ENCODE measurements around the gene CNKSR3. TPM values are rescaled to one million over a fixed set of nuclear protein-coding genes. Genes with fewer than 3 reads are reported as not detected.

Gene CNKSR3
- 10 to 100 TPM; 11.7 to 22.7 (median 13.7) TPM for total RNA-seq

GRCh38 chr6:154510144-154510905 is at the start of gene CNKSR3:
Gene CNKSR3 (minus strand): TSS chr6:154510685. CDS start chr6:154510114, 571 bp downstream.
- Histone ChIP-seq H3K36me3 (no peaks in the 10 kb centered on the region), H3K4me3 (peak within 1 kb of the TSS; percentile 61 to 96 (median 74)), H3K9me3 (no peaks in the 10 kb centered on the region), H3K27ac (peak within 1 kb of the TSS; percentile 82 to 96 (median 90)), H3K27me3 (no peaks in the 10 kb centered on the region), H3K4me1 (peaks cover 0 to 29% (median 5%) of the 10 kb centered on the region in 4 donors)
- TF ChIP-seq EP300 (IDR thresholded peaks at IDR 0.05) (peak in 1 of 2 donors; percentile 93), POLR2A (IDR thresholded peaks at IDR 0.05) (peak; percentile 54 to 83), CTCF (IDR thresholded peaks at IDR 0.05) (peak in 2 of 5 experiments; percentile 19 to 34)
- WGBS, 2 donors = 1% methylated on average over 41 to 43 of the region's 86 CpGs
- DNase-seq (ENCODE audit: low spot score in 2 of 2) = peak; percentile 71 to 73

GRCh38 chr6:154558984-154559383 is 48.5 kb upstream of the CNKSR3 start:
- Histone ChIP-seq H3K27me3 (no peaks in the 10 kb centered on the region), H3K4me1 (peaks cover 0 to 3% (median 0%) of the 10 kb centered on the region in 4 donors), H3K4me3 (no peak overlapping the region), H3K36me3 (no peaks in the 10 kb centered on the region), H3K9me3 (no peaks in the 10 kb centered on the region), H3K27ac (no peak overlapping the region)
- WGBS, 2 donors = 28 to 39% methylated on average over 5 of the region's 5 CpGs
- DNase-seq (ENCODE audit: low spot score in 2 of 2) = no peak
- TF ChIP-seq POLR2A (IDR thresholded peaks at IDR 0.05) (no peak), CTCF (IDR thresholded peaks at IDR 0.05) (no peak), EP300 (IDR thresholded peaks at IDR 0.05) (no peak)

GRCh38 chr6:154558513-154558912 is 48.0 kb upstream of the CNKSR3 start:
- Histone ChIP-seq H3K36me3 (no peaks in the 10 kb centered on the region), H3K27me3 (no peaks in the 10 kb centered on the region), H3K4me3 (no peak overlapping the region), H3K27ac (no peak overlapping the region), H3K9me3 (no peaks in the 10 kb centered on the region), H3K4me1 (peaks cover 0 to 3% (median 0%) of the 10 kb centered on the region in 4 donors)
- no peak for DNase-seq (ENCODE audit: low spot score in 2 of 2)
- TF ChIP-seq CTCF (IDR thresholded peaks at IDR 0.05) = no peak
- TF ChIP-seq POLR2A (IDR thresholded peaks at IDR 0.05) = no peak
- no peak for TF ChIP-seq EP300 (IDR thresholded peaks at IDR 0.05)
- WGBS, 2 donors = 89 to 90% methylated on average over 6 of the region's 6 CpGs

- H3K4me1 ChIP-seq = peaks cover 0 to 3% (median 0%) of the 10 kb centered on the region in 4 donors
- no peaks in the 10 kb centered on the region for H3K36me3 ChIP-seq
- no peak overlapping the region for H3K4me3 ChIP-seq
- no peaks in the 10 kb centered on the region for H3K27me3 ChIP-seq
- no peak for DNase-seq (ENCODE audit: low spot score in 2 of 2)
- 51 to 67% methylated on average over 7 of the region's 7 CpGs for WGBS, 2 donors
- TF ChIP-seq CTCF (IDR thresholded peaks at IDR 0.05) (no peak), POLR2A (IDR thresholded peaks at IDR 0.05) (no peak), EP300 (IDR thresholded peaks at IDR 0.05) (no peak)
- H3K27ac ChIP-seq = no peak overlapping the region
- H3K9me3 ChIP-seq = no peaks in the 10 kb centered on the region
Observed at GRCh38 chr6:154555073-154555677, 44.7 kb upstream of the CNKSR3 start.

GRCh38 chr6:154554491-154554890 is 44.0 kb upstream of the CNKSR3 start:
- Histone ChIP-seq H3K9me3 (no peaks in the 10 kb centered on the region), H3K36me3 (no peaks in the 10 kb centered on the region), H3K4me1 (peaks cover 0 to 3% (median 0%) of the 10 kb centered on the region in 4 donors), H3K27me3 (no peaks in the 10 kb centered on the region), H3K27ac (no peak overlapping the region), H3K4me3 (no peak overlapping the region)
- 85 to 93% methylated on average over 6 of the region's 6 CpGs for WGBS, 2 donors
- TF ChIP-seq CTCF (IDR thresholded peaks at IDR 0.05) (no peak), EP300 (IDR thresholded peaks at IDR 0.05) (no peak), POLR2A (IDR thresholded peaks at IDR 0.05) (no peak)
- DNase-seq (ENCODE audit: low spot score in 2 of 2) = no peak
